Measurements from ENCODE around the gene ANKRD63. TPM values are rescaled to one million over a fixed set of nuclear protein-coding genes. Genes with fewer than 3 reads are reported as not detected.

The ANKRD63 gene
- total RNA-seq, 1 experiment from 2014 or later, result 0.46 TPM

- Histone ChIP-seq H3K79me2 (ENCODE audit: insufficient read depth, low read length) (no peaks in the 10 kb centered on the region), H4K91ac (ENCODE audit: insufficient read length, low read depth, low read length) (no peak overlapping the region), H3K27me3 (ENCODE audit: insufficient read depth, low read length) (no peaks in the 10 kb centered on the region), H3K14ac (ENCODE audit: insufficient read depth, low read length) (no peak overlapping the region; the same call in 1 of the 2 replicates), H2BK15ac (ENCODE audit: low read depth, low read length) (no peak overlapping the region), H4K20me1 (ENCODE audit: control insufficient read depth, insufficient read depth, insufficient read length) (no peaks in the 10 kb centered on the region), H3T11ph (ENCODE audit: low read length) (no peak overlapping the region), H3K56ac (ENCODE audit: insufficient read length, low read depth, low read length) (no peak overlapping the region), H2BK5ac (ENCODE audit: insufficient read length, low read length) (no peak overlapping the region), H3K27ac (ENCODE audit: insufficient read length, low read depth, low read length) (no peak overlapping the region), H3K23ac (ENCODE audit: insufficient read length, low read depth, low read length) (no peak overlapping the region), H2BK120ac (ENCODE audit: low read depth, low read length, poor library complexity, severe bottlenecking) (no peak overlapping the region), H2BK20ac (ENCODE audit: low read depth, low read length, poor library complexity, severe bottlenecking) (no peak overlapping the region), H3K79me1 (ENCODE audit: insufficient read depth, low read depth, low read length, poor library complexity, severe bottlenecking) (no peaks in the 10 kb centered on the region), H3K4ac (ENCODE audit: low read depth, low read length) (no peak overlapping the region), H3K9me3 (ENCODE audit: control insufficient read depth, low read depth, low read length) (no peaks in the 10 kb centered on the region), H2AFZ (ENCODE audit: low read length) (no peak overlapping the region), H3K9ac (ENCODE audit: extremely low read depth, insufficient read length, low read length) (no peak overlapping the region), H3K4me2 (ENCODE audit: insufficient read depth, insufficient read length, low read length) (no peak overlapping the region), H2BK12ac (ENCODE audit: insufficient read length, low read depth, low read length) (no peak overlapping the region), H3K23me2 (ENCODE audit: insufficient read length, low read depth, low read length, poor library complexity, severe bottlenecking) (peaks cover 8% of the 10 kb centered on the region), H3K18ac (ENCODE audit: insufficient read length, low read depth, low read length) (no peak overlapping the region), H3K4me1 (ENCODE audit: insufficient read depth, low read length) (no peaks in the 10 kb centered on the region; the same call in 1 of the 2 replicates), H2AK5ac (ENCODE audit: insufficient read length, low read length) (no peak overlapping the region), H4K5ac (ENCODE audit: insufficient read length, low read depth, low read length) (no peak overlapping the region), H4K8ac (replicated peaks; ENCODE audit: insufficient read length, low read depth, low read length) (no peak overlapping the region)
- peaks cover 18% of the 10 kb centered on the region for H3K27me3 Mint-ChIP-seq (ENCODE audit: low read depth)
- no peak for DNase-seq
- WGBS (ENCODE audit: extremely low coverage, insufficient read length, low lambda C conversion rate), result no CpG with 5 or more reads among the region's 10 CpGs
- no peak overlapping the region for H3K4me3 Mint-ChIP-seq
- TF ChIP-seq CTCF (conservative IDR thresholded peaks at IDR 0.05), result no peak
- no peak overlapping the region; a peak in 1 of 7 replicates for H3K27ac Mint-ChIP-seq
- H3K9me3 Mint-ChIP-seq, result no peaks in the 10 kb centered on the region
- H3K4me1 Mint-ChIP-seq, result peaks cover 32 to 33% of the 10 kb centered on the region in 2 experiments
- peaks cover 0 to 2% (median 0%) of the 10 kb centered on the region in 3 experiments; a peak in 1 of 7 replicates for H3K36me3 Mint-ChIP-seq (ENCODE audit: insufficient read depth in 1 of 3, low read depth in 3 of 3)
Observed at GRCh38 chr15:40242213-40242599, 40.7 kb downstream of the ANKRD63 start.
